Fibroblast of lung (primary cell): ENCODE data around the gene THAP11. TPM values are rescaled to one million over a fixed set of nuclear protein-coding genes. Genes with fewer than 3 reads are reported as not detected.

Experiments used
- DNase-seq, 2 donors: peaks; one replicate each; pipeline versions ENCODE4 v3.0.0 to v3.0.0-alpha.2; 2010; ENCODE audit warnings: low read depth in 2 of 2
- H2AFZ ChIP-seq: 2 replicates; pipeline ENCODE4 v1.5.1; 2012; ENCODE audit warnings: low read length, control low read depth, inconsistent platforms
- H3K27ac ChIP-seq: 2 replicates; pipeline ENCODE4 v1.5.1; 2011; ENCODE audit warnings: low read length, control low read depth; ENCODE audit not compliant: insufficient read depth
- H3K27me3 ChIP-seq: 2 replicates; pipeline ENCODE4 v1.5.1; 2011; ENCODE audit warnings: mild to moderate bottlenecking, low read length; ENCODE audit not compliant: control insufficient read depth, insufficient read depth
- H3K36me3 ChIP-seq: 2 replicates; pipeline ENCODE4 v1.5.1; 2011; ENCODE audit warnings: low read length; ENCODE audit not compliant: control insufficient read depth, insufficient read depth
- H3K4me1 ChIP-seq: 2 replicates; pipeline ENCODE4 v1.5.1; 2011; ENCODE audit warnings: low read length; ENCODE audit not compliant: control insufficient read depth, insufficient read depth; ENCODE audit errors: extremely low read depth
- H3K4me2 ChIP-seq: 2 replicates; pipeline ENCODE4 v1.5.1; 2011; ENCODE audit warnings: low read length, control low read depth; ENCODE audit not compliant: insufficient read depth; ENCODE audit errors: extremely low read depth
- H3K4me3 ChIP-seq, 4 experiments: fragments of 200-600 bp in 1 of 4; sonication (generic) in 1 of 4; replicated peaks in 1 of 4; 2 replicates each; pipeline ENCODE4 v1.5.1; 2011 to 2016; ENCODE audit warnings: low read length in 4 of 4, low read depth in 3 of 4, mild to moderate bottlenecking in 3 of 4, control low read depth in 2 of 4, inconsistent platforms in 1 of 4, mixed read lengths in 1 of 4; ENCODE audit not compliant: insufficient read depth in 1 of 4; ENCODE audit errors: control extremely low read depth in 1 of 4
- H3K79me2 ChIP-seq: 2 replicates; pipeline ENCODE4 v1.5.1; 2012; ENCODE audit warnings: mild to moderate bottlenecking, low read length, inconsistent platforms; ENCODE audit not compliant: control insufficient read depth, insufficient read depth
- H3K9ac ChIP-seq: 2 replicates; pipeline ENCODE4 v1.5.1; 2011; ENCODE audit warnings: mild to moderate bottlenecking, low read length, control low read depth; ENCODE audit not compliant: insufficient read depth
- H3K9me3 ChIP-seq: 2 replicates; pipeline ENCODE4 v1.5.1; 2012; ENCODE audit warnings: low read depth, low read length; ENCODE audit not compliant: control insufficient read depth, insufficient read depth
- H4K20me1 ChIP-seq: 2 replicates; pipeline ENCODE4 v1.5.1; 2011; ENCODE audit warnings: low read length; ENCODE audit not compliant: control insufficient read depth, insufficient read depth; ENCODE audit errors: extremely low read depth
- CTCF ChIP-seq, 2 donors: IDR thresholded peaks in 1 of 2; conservative IDR thresholded peaks in 1 of 2; 1 replicate in 1 of 2; 2 replicates in 1 of 2; pipeline ENCODE4 v1.5.1; 2011 to 2012; ENCODE audit warnings: low read length in 2 of 2, control low read depth in 1 of 2, inconsistent platforms in 1 of 2, low read depth in 1 of 2, mild to moderate bottlenecking in 1 of 2
- EZH2 ChIP-seq: IDR thresholded peaks from 2 replicates; pipeline ENCODE4 v1.5.1; 2012; ENCODE audit warnings: low read length, control low read depth, mild to moderate bottlenecking; ENCODE audit errors: missing control alignments
- polyA plus RNA-seq, 2 donors: library from polyadenylated mRNA; depleted of rRNA in 1 of 2; stranded (reverse) in 1 of 2; unstranded in 1 of 2; fragments of >200 nt; gene quantifications; 2 replicates each; pipeline ENCODE4 v1.2.1, GENCODE V29; 2011 to 2012; ENCODE audit warnings: missing spikeins in 1 of 2
- total RNA-seq: library from RNA; depleted of rRNA; stranded (reverse); fragments of >200 nt; gene quantifications from 2 replicates; pipeline ENCODE4 v1.2.1, GENCODE V29; 2014

The THAP11 gene
- total and polyA plus RNA-seq, 2 donors (not counting 1 experiment from before 2014, with no cell fraction given), result 16.0 to 37.7 TPM

- Histone ChIP-seq H3K36me3 (peaks cover 59% of the 10 kb centered on the region), H3K27me3 (no peaks in the 10 kb centered on the region), H4K20me1 (no peaks in the 10 kb centered on the region), H3K79me2 (peaks cover 37% of the 10 kb centered on the region), H2AFZ (no peak overlapping the region), H3K9me3 (no peaks in the 10 kb centered on the region), H3K9ac (no peak overlapping the region), H3K4me3 (no peak overlapping the region), H3K4me1 (no peaks in the 10 kb centered on the region), H3K27ac (no peak overlapping the region), H3K4me2 (no peak overlapping the region)
- no peak for DNase-seq
- TF ChIP-seq CTCF (conservative IDR thresholded peaks at IDR 0.05 in 1 of 2, IDR thresholded peaks at IDR 0.05 in 1 of 2; ENCODE audit: low read depth in 1 of 2, low read length in 2 of 2) (no peak), EZH2 (no peak)
Observed at GRCh38 chr16:67878232-67878631, 36.1 kb downstream of the THAP11 start.

- H3K36me3 ChIP-seq, result peaks cover 60% of the 10 kb centered on the region
- H3K9ac ChIP-seq, result no peak overlapping the region
- no peaks in the 10 kb centered on the region for H3K4me1 ChIP-seq
- H3K27ac ChIP-seq, result no peak overlapping the region
- H3K9me3 ChIP-seq, result no peaks in the 10 kb centered on the region
- no peak for DNase-seq
- no peak overlapping the region for H2AFZ ChIP-seq
- TF ChIP-seq CTCF (conservative IDR thresholded peaks at IDR 0.05 in 1 of 2, IDR thresholded peaks at IDR 0.05 in 1 of 2; ENCODE audit: low read depth in 1 of 2, low read length in 2 of 2), result no peak
- no peak for TF ChIP-seq EZH2
- H3K4me3 ChIP-seq, result no peak overlapping the region
- peaks cover 31% of the 10 kb centered on the region for H3K79me2 ChIP-seq
- no peaks in the 10 kb centered on the region for H3K27me3 ChIP-seq
- H4K20me1 ChIP-seq, result peaks cover under 1% of the 10 kb centered on the region
- H3K4me2 ChIP-seq, result no peak overlapping the region
Observed at GRCh38 chr16:67878846-67879245, 36.7 kb downstream of the THAP11 start.

GRCh38 chr16:67879462-67879861, 37.3 kb downstream of the THAP11 start:
- H3K4me2 ChIP-seq, result no peak overlapping the region
- H3K36me3 ChIP-seq, result peaks cover 64% of the 10 kb centered on the region
- peaks cover 4% of the 10 kb centered on the region for H4K20me1 ChIP-seq
- H3K4me1 ChIP-seq, result peaks cover 1% of the 10 kb centered on the region
- peaks cover 25% of the 10 kb centered on the region for H3K79me2 ChIP-seq
- no peak for DNase-seq
- H2AFZ ChIP-seq, result no peak overlapping the region
- H3K4me3 ChIP-seq, result no peak overlapping the region
- no peaks in the 10 kb centered on the region for H3K9me3 ChIP-seq
- no peak for TF ChIP-seq EZH2
- TF ChIP-seq CTCF (conservative IDR thresholded peaks at IDR 0.05 in 1 of 2, IDR thresholded peaks at IDR 0.05 in 1 of 2; ENCODE audit: low read depth in 1 of 2, low read length in 2 of 2), result no peak
- no peaks in the 10 kb centered on the region for H3K27me3 ChIP-seq
- no peak overlapping the region for H3K9ac ChIP-seq
- no peak overlapping the region for H3K27ac ChIP-seq
